HL-60 (cell line): Measurements from ENCODE around the gene P2RX6.

ENCODE experiments used
- DNase-seq, 2 experiments: peaks; one replicate each; pipeline ENCODE4 v3.0.0-alpha.2; 2010 to 2020; ENCODE audit warnings: low read depth in 1 of 2, low spot score in 1 of 2
- H3K27ac ChIP-seq: fragments of 250-450 bp; sonication (Bioruptor Pico); replicated peaks from 2 replicates; pipeline ENCODE4 v1.5.1; 2020; ENCODE audit warnings: mild to moderate bottlenecking, moderate library complexity
- H3K27me3 ChIP-seq: fragments of 250-450 bp; sonication (Bioruptor Pico); 2 replicates; pipeline ENCODE4 v1.5.1; 2021; ENCODE audit warnings: mild to moderate bottlenecking, moderate library complexity; ENCODE audit not compliant: insufficient read depth, poor library complexity, severe bottlenecking
- H3K4me3 ChIP-seq: replicated peaks from 2 replicates; pipeline ENCODE4 v1.5.1; 2011; ENCODE audit warnings: mild to moderate bottlenecking, control low read depth, low read length; ENCODE audit not compliant: insufficient read depth
- CTCF ChIP-seq: IDR thresholded peaks from one replicate; pipeline ENCODE4 v1.5.1; 2011; ENCODE audit warnings: low read length, control low read depth, inconsistent platforms; ENCODE audit not compliant: insufficient read depth
- GABPA ChIP-seq: IDR thresholded peaks from 2 replicates; pipeline ENCODE4 v1.6.1; 2012; ENCODE audit warnings: low read depth
- POLR2AphosphoS5 ChIP-seq: IDR thresholded peaks from 2 replicates; pipeline ENCODE4 v1.6.1; 2012; ENCODE audit warnings: low read depth
- REST ChIP-seq: IDR thresholded peaks from 2 replicates; pipeline ENCODE4 v1.6.1; 2012; ENCODE audit warnings: low read depth; ENCODE audit not compliant: insufficient replicate concordance
- SPI1 ChIP-seq: IDR thresholded peaks from 2 replicates; pipeline ENCODE4 v1.6.1; 2012; ENCODE audit warnings: low read depth, mild to moderate bottlenecking, borderline replicate concordance

Gene P2RX6

GRCh38 chr22:21043860-21044535 is 29.0 kb downstream of the P2RX6 start:
- Histone ChIP-seq H3K27me3 (peaks cover 9% of the 10 kb centered on the region), H3K27ac (no peak overlapping the region), H3K4me3 (no peak overlapping the region)
- TF ChIP-seq CTCF (no peak), SPI1 (no peak), POLR2AphosphoS5 (no peak), REST (no peak)
- no peak for DNase-seq

GRCh38 chr22:21044931-21045584 is 30.1 kb downstream of the P2RX6 start:
- H3K4me3 ChIP-seq: no peak overlapping the region; the same call in 1 of the 2 replicates
- H3K27ac ChIP-seq: no peak overlapping the region
- peak in 1 of 2 experiments; percentile 26 for DNase-seq

More at GRCh38 chr22:21044931-21045584, 30.1 kb downstream of the P2RX6 start:
- TF ChIP-seq GABPA: no peak
- TF ChIP-seq REST: no peak
- no peak for TF ChIP-seq CTCF
- no peak for TF ChIP-seq SPI1
- TF ChIP-seq POLR2AphosphoS5: no peak
- peaks cover 9% of the 10 kb centered on the region for H3K27me3 ChIP-seq
